Measurements from ENCODE around the gene AMN. TPM values are rescaled to one million over a fixed set of nuclear protein-coding genes. Genes with fewer than 3 reads are reported as not detected.

AMN gene
- total and polyA plus RNA-seq, 2 experiments from 2014 or later, result 169 to 247 TPM

- no peak overlapping the region for H3K27ac ChIP-seq
- WGBS (ENCODE audit: low lambda C conversion rate, missing lambda C conversion rate), result 91% methylated on average over 17 of the region's 18 CpGs
- DNase-seq (ENCODE audit: low spot score), result no peak
Observed at GRCh38 chr14:102916347-102917055, 6.0 kb upstream of the AMN start.

GRCh38 chr14:102917056-102917385 lies 5.4 kb upstream of the AMN start:
- Histone ChIP-seq H3K9me2 (replicated peaks; ENCODE audit: insufficient read depth) (no peaks in the 10 kb centered on the region), H3K4me2 (no peak overlapping the region), H2AFZ (no peak overlapping the region), H3K4me1 (ENCODE audit: insufficient read depth) (no peaks in the 10 kb centered on the region), H4K20me1 (ENCODE audit: insufficient read depth, poor library complexity, severe bottlenecking) (no peaks in the 10 kb centered on the region), H3K27me3 (peaks cover 1% of the 10 kb centered on the region), H3K9me3 (ENCODE audit: low read depth) (no peaks in the 10 kb centered on the region), H3K27ac (no peak overlapping the region), H3K4me3 (no peak overlapping the region), H3K36me3 (replicated peaks; ENCODE audit: insufficient read depth, low read depth) (no peaks in the 10 kb centered on the region), H3K79me2 (no peaks in the 10 kb centered on the region)
- DNase-seq (ENCODE audit: low spot score), result no peak
- TF ChIP-seq EZH2 (IDR thresholded peaks at IDR 0.05; ENCODE audit: borderline replicate concordance), result no peak
- TF ChIP-seq EZH2phosphoT487 (IDR thresholded peaks at IDR 0.05; ENCODE audit: low read depth, severe bottlenecking, unreplicated experiment), result no peak
- TF ChIP-seq CTCF (IDR thresholded peaks at IDR 0.05; ENCODE audit: poor library complexity), result no peak
- 90% methylated on average over 6 of the region's 6 CpGs for WGBS (ENCODE audit: low lambda C conversion rate, missing lambda C conversion rate)

More at GRCh38 chr14:102916347-102917055, 6.0 kb upstream of the AMN start:
- Histone ChIP-seq H3K4me2 (no peak overlapping the region), H3K4me3 (no peak overlapping the region), H3K4me1 (ENCODE audit: insufficient read depth) (no peaks in the 10 kb centered on the region), H3K79me2 (no peaks in the 10 kb centered on the region), H2AFZ (no peak overlapping the region), H3K9me3 (ENCODE audit: low read depth) (no peaks in the 10 kb centered on the region), H3K9me2 (replicated peaks; ENCODE audit: insufficient read depth) (no peaks in the 10 kb centered on the region), H3K36me3 (replicated peaks; ENCODE audit: insufficient read depth, low read depth) (no peaks in the 10 kb centered on the region), H4K20me1 (ENCODE audit: insufficient read depth, poor library complexity, severe bottlenecking) (no peaks in the 10 kb centered on the region), H3K27me3 (no peaks in the 10 kb centered on the region)
- no peak for TF ChIP-seq EZH2phosphoT487 (IDR thresholded peaks at IDR 0.05; ENCODE audit: low read depth, severe bottlenecking, unreplicated experiment)
- TF ChIP-seq EZH2 (IDR thresholded peaks at IDR 0.05; ENCODE audit: borderline replicate concordance), result no peak
- no peak for TF ChIP-seq CTCF (IDR thresholded peaks at IDR 0.05; ENCODE audit: poor library complexity)

GRCh38 chr14:102917469-102918211 lies 4.8 kb upstream of the AMN start:
- H3K9me3 ChIP-seq (ENCODE audit: low read depth), result no peaks in the 10 kb centered on the region
- DNase-seq (ENCODE audit: low spot score), result peak; percentile 62
- 41% methylated on average over 12 of the region's 12 CpGs for WGBS (ENCODE audit: low lambda C conversion rate, missing lambda C conversion rate)
- no peaks in the 10 kb centered on the region for H3K4me1 ChIP-seq (ENCODE audit: insufficient read depth)
- no peak overlapping the region for H2AFZ ChIP-seq
- H3K79me2 ChIP-seq, result no peaks in the 10 kb centered on the region
- TF ChIP-seq EZH2 (IDR thresholded peaks at IDR 0.05; ENCODE audit: borderline replicate concordance) (no peak), CTCF (IDR thresholded peaks at IDR 0.05; ENCODE audit: poor library complexity) (peak; percentile 55)
- no peak overlapping the region for H3K4me3 ChIP-seq
- H3K36me3 ChIP-seq (replicated peaks; ENCODE audit: insufficient read depth, low read depth), result no peaks in the 10 kb centered on the region
- no peaks in the 10 kb centered on the region for H3K9me2 ChIP-seq (replicated peaks; ENCODE audit: insufficient read depth)
- H3K4me2 ChIP-seq, result no peak overlapping the region
- peaks cover 6% of the 10 kb centered on the region for H3K27me3 ChIP-seq
- H3K27ac ChIP-seq, result no peak overlapping the region
- no peaks in the 10 kb centered on the region for H4K20me1 ChIP-seq (ENCODE audit: insufficient read depth, poor library complexity, severe bottlenecking)
